T-helper 1 cell treated with Interleukin-12 subunit alpha and Interleukin-12 subunit beta and Interleukin-4 antibody, amounts not matched to agents 30 μg/mL and 1 μg/mL, for 36 hours (primary cell): Measurements from ENCODE around the gene KLHDC8A.

ENCODE experiments used
- H3K27ac Mint-ChIP-seq: one replicate; pipeline ENCODE4 v1.8.0; 2021; ENCODE audit warnings: mild to moderate bottlenecking, mixed read lengths
- H3K27me3 Mint-ChIP-seq: one replicate; pipeline ENCODE4 v1.8.0; 2021; ENCODE audit warnings: low read depth, mixed read lengths
- H3K36me3 Mint-ChIP-seq: one replicate; pipeline ENCODE4 v1.8.0; 2021; ENCODE audit warnings: low read depth, mixed read lengths
- H3K4me1 Mint-ChIP-seq: one replicate; pipeline ENCODE4 v1.8.0; 2021; ENCODE audit warnings: low read depth, mixed read lengths
- H3K4me3 Mint-ChIP-seq: one replicate; pipeline ENCODE4 v1.8.0; 2021; ENCODE audit warnings: mild to moderate bottlenecking, moderate library complexity, mixed read lengths
- H3K9me3 Mint-ChIP-seq: one replicate; pipeline ENCODE4 v1.8.0; 2021; ENCODE audit warnings: mixed read lengths

KLHDC8A gene

DNA sequence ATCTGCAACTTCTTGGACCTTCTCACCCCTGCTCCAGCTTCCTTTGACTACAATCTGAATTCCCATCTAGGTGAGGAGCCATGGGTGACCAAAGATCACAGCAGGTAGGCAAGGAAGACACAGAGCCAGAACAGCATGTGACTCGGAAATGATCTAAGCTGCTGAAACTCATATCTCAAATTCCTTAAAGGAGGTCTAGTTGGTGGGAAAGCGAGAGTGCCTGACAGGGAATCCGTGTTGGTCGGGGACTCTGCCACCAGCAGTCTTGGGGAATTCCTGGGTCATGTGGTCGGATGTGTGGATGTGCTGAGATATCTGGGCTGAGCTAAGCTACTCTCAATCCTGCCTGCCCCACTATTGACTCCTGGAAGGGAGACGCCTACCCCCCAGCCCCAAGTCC is 31.9 kb downstream of the KLHDC8A start:
- H3K27ac Mint-ChIP-seq, result no peak overlapping the region
- H3K9me3 Mint-ChIP-seq, result no peaks in the 10 kb centered on the region
- H3K27me3 Mint-ChIP-seq, result peaks cover 23% of the 10 kb centered on the region
- H3K36me3 Mint-ChIP-seq, result peaks cover 8% of the 10 kb centered on the region
- H3K4me1 Mint-ChIP-seq, result peaks cover 32% of the 10 kb centered on the region
- H3K4me3 Mint-ChIP-seq, result no peak overlapping the region

DNA sequence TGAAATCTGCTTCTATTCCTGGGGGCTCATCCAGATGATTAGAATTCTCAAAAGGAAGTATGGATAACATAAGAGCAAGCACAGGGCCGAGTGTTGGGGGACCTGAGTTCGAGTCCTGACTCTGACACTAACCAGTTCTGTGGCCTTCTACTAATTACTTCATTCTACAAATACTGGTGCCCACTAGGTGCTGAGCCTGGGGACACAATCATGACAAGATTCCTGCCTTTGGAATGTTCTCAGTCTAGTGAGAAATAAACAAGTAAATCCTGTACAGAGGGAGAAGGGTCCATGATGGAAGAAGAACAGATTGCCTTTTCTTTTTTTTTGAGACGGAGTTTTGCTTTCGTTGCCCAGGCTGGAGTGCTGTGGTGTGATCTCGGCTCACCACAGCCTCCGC is 32.9 kb downstream of the KLHDC8A start:
- no peak overlapping the region for H3K27ac Mint-ChIP-seq
- H3K4me3 Mint-ChIP-seq, result no peak overlapping the region
- peaks cover 14% of the 10 kb centered on the region for H3K36me3 Mint-ChIP-seq
- no peaks in the 10 kb centered on the region for H3K9me3 Mint-ChIP-seq
- peaks cover 15% of the 10 kb centered on the region for H3K27me3 Mint-ChIP-seq
- peaks cover 40% of the 10 kb centered on the region for H3K4me1 Mint-ChIP-seq

DNA sequence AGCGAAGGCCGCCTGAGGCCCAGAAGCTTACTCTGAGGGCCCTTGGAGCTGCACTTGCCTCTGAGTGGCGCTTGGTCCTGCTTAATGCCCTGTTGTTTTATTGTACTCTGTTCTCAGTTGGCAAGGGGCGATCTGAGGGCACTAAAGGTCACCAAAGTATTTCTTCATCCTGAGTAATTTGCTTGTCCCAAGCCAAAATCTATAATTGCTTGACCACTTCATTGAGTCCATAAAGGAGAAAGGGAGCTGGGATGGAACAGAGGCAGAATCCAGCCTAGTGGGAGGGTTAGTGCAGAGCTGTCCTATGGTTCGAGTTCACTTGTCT is 34.8 kb downstream of the KLHDC8A start:
- H3K9me3 Mint-ChIP-seq, result no peaks in the 10 kb centered on the region
- H3K4me3 Mint-ChIP-seq, result peak overlapping the region; percentile 93
- H3K4me1 Mint-ChIP-seq, result peaks cover 58% of the 10 kb centered on the region
- peaks cover 11% of the 10 kb centered on the region for H3K27me3 Mint-ChIP-seq
- no peak overlapping the region for H3K27ac Mint-ChIP-seq
- peaks cover 17% of the 10 kb centered on the region for H3K36me3 Mint-ChIP-seq

DNA sequence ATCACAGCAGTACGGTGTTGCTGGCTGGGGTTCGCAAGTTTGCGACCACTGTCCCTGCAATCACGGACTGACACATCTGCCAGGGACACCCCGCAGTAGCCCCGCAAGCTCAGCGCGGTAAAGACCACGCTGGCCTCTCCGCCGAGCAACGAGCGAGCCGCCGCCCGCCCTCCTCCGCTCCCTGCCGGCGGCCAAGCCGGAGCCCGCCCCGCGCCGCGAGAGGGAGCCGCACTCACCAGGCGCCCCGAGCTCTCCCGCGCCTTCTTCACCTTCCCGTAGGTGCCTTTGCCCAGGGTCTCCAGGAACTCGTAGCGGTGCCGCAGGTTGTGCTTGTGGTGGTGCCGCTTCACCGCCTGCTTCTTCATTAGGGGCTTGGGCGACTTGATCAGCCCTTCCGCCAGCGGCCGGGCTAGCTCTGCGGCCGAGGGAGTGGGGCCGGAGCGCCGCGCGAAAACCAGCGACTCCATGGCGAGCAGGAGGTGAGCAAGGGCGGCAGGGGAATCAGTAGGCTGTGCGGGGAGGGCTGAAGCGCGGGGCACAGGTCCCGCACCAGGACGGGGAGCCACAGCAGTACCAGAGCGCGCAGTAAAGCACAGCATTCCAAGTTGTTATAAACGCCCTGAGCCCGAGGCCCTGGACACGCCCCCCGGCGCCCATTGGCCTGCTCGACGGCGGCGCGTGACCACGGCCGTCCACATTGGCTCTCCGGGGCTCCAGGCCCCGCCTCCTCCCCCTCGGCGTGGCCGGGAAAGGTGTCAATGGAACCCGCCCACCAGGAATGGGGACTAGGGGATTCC is 35.4 kb downstream of the KLHDC8A start, which contains the start of gene NUAK2:
Gene NUAK2, minus strand, starts transcription at position 584 of the 797 bp plus-strand sequence. Its CDS starts 117 bp downstream, at position 467.
- Mint-ChIP-seq H3K27me3 (peaks cover 5% of the 10 kb centered on the region), H3K36me3 (peaks cover 17% of the 10 kb centered on the region), H3K9me3 (no peaks in the 10 kb centered on the region), H3K4me3 (peak within 1 kb of the TSS; percentile 93), H3K27ac (peak within 1 kb of the TSS; percentile 83), H3K4me1 (peaks cover 63% of the 10 kb centered on the region)

DNA sequence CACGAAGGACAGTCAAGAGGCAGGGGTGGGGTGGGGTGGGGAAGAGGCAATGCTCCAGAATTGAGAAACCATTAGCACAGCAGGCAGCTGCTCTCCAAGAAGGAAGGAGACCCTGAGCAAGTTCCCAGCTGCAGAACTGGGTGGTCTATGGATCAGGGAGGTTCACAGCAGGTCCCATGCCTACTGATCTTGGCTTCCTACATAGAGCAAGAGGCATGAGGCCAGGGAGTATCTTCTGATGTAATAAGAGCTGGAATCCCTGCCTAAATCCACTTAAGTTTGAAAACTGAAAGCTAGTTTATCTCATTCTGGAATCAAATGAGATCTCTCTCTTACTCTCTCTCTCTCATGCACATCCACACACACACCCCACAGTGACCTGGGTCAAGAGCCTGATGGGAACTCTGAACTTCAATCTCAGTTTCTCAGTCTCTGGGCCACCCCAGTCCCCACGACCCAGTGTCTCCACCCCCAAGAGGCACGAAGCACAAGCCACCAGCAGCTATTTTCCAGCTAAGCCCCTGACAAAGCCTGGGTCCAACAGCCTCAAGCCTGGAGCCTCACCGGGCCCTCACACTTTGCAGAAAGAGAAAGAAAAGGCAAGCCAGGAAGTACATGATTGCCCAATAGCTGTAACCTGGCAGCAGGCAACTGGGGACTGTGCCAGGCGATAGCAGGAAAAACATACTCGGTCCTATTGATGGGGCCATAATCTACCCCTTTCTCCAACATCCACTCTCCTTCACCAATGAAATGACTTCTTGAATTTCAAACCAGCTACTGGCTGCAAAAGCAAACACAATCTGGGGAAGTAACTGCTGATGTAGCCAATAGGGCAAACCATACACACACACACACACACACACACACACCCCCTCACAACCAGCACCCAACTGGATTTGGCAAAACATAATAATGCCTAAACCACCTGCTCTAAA is 37.4 kb downstream of the KLHDC8A start:
- H3K4me3 Mint-ChIP-seq, result peak overlapping the region; percentile 93
- peak overlapping the region; percentile 46 for H3K27ac Mint-ChIP-seq
- peaks cover 17% of the 10 kb centered on the region for H3K36me3 Mint-ChIP-seq
- H3K27me3 Mint-ChIP-seq, result no peaks in the 10 kb centered on the region
- no peaks in the 10 kb centered on the region for H3K9me3 Mint-ChIP-seq
- peaks cover 68% of the 10 kb centered on the region for H3K4me1 Mint-ChIP-seq

DNA sequence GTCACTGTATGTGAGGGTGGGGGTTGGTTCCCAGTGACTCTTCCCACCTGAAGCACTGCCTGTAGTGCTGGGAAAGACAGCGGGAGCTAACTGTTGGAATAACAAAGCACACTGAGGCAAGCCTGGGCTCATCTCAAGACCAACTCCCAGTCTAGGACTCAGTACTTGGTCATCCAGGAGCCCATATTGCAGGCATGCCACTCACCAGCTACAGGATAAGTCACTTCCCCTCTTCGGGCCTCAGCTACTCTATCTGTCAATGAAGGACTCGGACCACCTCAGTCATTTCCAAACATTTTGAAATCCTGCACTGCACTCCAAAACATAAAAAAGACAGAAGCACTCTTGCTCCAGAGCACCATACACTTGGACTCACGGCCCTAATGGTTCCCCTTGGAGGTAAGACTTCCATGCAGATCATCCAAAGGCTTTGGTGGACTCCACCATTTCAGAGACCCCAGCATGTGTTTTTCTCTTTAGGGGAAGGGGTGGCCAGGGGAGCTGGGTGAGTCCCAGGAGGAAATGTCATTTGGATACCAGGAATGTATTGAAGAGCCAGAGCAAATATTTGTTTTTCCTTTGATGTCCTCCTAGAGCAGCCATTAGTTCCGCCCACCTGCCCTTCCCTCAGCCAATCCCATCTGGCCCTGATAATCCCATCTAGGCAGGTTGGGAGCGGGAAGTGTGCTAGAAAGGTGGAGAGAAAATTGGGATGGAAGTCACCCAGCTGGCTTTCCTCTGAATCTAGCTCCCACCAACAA is 38.3 kb downstream of the KLHDC8A start:
- Mint-ChIP-seq H3K9me3 (no peaks in the 10 kb centered on the region), H3K4me3 (peak overlapping the region; percentile 78), H3K36me3 (peaks cover 19% of the 10 kb centered on the region), H3K4me1 (peaks cover 72% of the 10 kb centered on the region), H3K27ac (no peak overlapping the region), H3K27me3 (no peaks in the 10 kb centered on the region)

DNA sequence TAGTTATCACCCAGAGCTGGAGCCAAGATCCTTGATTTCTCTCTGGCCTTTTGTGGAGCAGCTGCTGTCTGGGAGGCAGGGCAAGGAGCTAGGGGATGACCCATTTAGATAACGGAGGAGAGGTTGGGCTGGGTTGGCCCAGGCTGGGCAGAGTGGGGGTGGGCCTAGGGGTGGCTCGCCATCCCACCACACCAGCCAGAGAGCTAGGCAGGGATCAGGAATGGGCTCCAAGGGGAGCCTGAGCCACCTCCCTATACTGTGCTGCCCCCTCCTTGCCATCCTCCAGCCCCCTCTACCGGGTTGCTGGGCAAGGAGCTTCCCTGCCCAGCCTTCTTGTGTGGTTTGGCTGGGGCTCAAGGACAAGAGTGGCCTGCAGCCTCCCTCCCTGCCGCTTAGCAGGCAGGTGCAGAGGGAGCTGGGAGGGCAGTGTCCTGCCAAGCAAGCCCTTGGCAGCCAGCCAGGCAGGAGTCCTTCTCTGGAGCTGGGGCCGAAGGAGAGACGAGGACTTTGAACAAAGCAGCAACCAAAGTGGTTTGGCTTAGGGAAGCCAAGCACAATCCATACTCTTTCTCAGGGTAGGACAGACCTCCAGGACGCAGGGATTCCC is 39.3 kb downstream of the KLHDC8A start:
- H3K27ac Mint-ChIP-seq, result peak overlapping the region; percentile 42
- peaks cover 21% of the 10 kb centered on the region for H3K36me3 Mint-ChIP-seq
- no peaks in the 10 kb centered on the region for H3K9me3 Mint-ChIP-seq
- no peaks in the 10 kb centered on the region for H3K27me3 Mint-ChIP-seq
- H3K4me3 Mint-ChIP-seq, result peak overlapping the region; percentile 62
- peaks cover 78% of the 10 kb centered on the region for H3K4me1 Mint-ChIP-seq

DNA sequence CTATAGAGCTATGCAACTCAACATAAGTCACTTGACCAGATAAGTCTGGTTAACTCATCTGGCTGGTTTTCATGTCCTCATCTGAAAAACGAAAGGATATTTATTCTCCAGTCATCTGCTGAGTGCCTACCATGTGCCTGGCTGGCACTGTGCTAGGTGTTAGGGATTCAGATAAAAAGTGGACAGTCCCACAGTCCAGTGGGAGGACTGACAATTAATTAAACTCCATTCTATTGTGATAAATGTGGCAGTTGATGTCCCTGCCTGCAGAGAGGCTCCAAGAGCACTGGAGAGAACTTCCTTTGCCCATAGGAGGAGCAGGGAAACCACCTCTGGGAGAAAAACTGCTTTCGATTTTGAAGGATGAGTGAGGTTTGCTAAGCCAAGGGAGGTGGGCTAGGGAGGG is 40.6 kb downstream of the KLHDC8A start:
- peaks cover 86% of the 10 kb centered on the region for H3K4me1 Mint-ChIP-seq
- peak overlapping the region; percentile 43 for H3K4me3 Mint-ChIP-seq
- peak overlapping the region; percentile 49 for H3K27ac Mint-ChIP-seq
- H3K27me3 Mint-ChIP-seq, result no peaks in the 10 kb centered on the region
- peaks cover 32% of the 10 kb centered on the region for H3K36me3 Mint-ChIP-seq
- H3K9me3 Mint-ChIP-seq, result no peaks in the 10 kb centered on the region

DNA sequence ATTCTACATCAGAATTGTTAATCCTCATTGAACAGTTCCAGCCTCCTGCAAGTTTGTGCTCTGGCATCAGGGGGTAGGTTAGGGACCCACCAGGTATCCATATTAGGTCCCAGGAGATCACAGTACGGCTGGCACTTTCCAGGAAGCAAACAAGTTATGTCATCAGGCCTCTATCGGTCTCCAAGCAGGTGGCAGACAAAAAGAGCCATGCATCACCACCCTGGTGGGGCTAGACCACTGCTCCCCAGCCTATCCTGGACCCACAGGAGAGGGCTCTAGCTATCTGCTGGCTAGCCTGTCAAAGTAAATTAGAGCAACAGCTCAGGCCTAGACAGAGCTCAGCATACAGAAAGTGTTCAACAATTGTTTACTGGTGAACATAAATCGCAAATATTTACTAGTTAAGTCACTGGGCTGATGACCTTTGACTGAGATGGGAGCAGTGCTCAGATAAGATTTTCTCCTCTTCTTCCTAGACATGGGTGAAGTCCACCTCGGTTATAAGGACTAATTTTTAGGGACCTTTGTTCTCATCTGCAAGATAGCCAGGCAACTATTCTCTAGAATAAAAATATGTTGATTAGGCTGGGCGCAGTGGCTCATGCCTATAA is 41.6 kb downstream of the KLHDC8A start:
- Mint-ChIP-seq H3K36me3 (peaks cover 36% of the 10 kb centered on the region), H3K9me3 (no peaks in the 10 kb centered on the region), H3K27ac (peak overlapping the region; percentile 95), H3K4me1 (peaks cover 88% of the 10 kb centered on the region), H3K4me3 (peak overlapping the region; percentile 87), H3K27me3 (no peaks in the 10 kb centered on the region)

DNA sequence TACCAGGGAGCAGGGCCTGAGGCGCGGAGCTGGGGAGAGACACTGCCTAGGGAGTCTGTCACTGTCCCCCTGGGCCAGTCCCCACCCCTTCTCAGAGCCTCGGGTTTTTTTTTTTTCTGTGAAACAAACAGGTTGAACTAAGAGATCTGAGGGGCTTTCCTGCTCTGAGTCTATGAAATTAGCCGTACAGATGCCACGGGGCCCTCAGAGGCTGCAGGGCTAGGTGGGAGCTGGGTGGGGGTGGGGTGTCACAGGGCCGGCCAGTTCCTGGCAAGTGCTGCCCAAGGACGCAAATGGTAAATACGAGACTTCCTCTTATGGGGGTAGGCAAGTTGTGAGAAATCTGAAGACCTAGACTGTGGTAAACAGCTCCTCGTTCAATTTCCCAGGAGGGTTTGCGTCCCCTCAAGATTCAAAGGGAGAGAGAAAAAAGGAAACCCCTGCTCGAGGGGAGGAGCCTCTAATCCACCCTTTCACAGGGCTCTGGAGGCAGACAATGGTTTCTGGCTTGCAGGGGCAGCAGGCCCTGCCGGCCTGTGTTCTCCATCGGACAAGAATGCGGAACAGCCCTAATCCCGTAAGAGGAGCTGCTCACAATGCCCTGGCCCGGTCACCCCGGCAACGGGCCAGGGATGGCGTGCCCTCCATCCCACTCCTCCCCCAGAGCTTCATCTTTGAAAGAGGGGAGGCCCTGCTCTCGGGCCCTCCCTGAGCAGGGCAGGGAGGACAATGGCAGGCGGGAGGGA is 43.0 kb downstream of the KLHDC8A start:
- Mint-ChIP-seq H3K27me3 (no peaks in the 10 kb centered on the region), H3K27ac (peak overlapping the region; percentile 95), H3K9me3 (no peaks in the 10 kb centered on the region), H3K4me3 (peak overlapping the region; percentile 87), H3K4me1 (peaks cover 82% of the 10 kb centered on the region), H3K36me3 (peaks cover 35% of the 10 kb centered on the region)

DNA sequence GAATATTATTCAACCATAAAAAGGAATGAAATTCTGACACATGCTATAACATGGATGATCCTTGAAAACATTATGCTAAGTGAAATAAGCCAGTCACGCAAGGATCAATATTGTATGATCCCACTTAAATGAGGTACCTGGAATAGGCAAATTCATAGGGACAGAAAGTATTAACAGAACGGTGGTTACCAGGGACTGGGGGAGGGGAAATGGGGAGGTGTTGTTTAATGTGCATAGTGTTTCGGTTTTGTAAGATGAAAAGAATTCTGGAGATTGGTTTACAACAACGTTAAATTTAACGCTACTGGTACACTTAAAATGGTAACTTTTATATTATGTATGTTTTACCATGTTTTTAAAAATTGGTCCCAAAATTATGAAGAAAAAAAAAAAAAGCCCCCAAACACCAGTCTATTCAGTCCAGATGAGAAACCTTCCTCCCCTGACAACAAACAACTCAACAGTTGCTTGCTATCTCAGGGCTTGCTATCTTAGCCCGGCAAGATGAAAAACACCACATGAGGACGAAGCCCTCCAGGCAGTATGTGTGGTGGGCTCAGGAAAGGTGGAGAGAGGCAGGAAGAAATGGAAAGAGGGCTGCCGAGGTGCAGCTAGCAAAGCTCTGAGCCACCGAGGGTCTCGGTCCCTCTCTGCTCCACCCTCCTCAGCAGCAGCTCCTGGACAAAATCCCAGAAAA is 43.7 kb downstream of the KLHDC8A start:
- peaks cover 76% of the 10 kb centered on the region for H3K4me1 Mint-ChIP-seq
- no peaks in the 10 kb centered on the region for H3K27me3 Mint-ChIP-seq
- peak overlapping the region; percentile 95 for H3K27ac Mint-ChIP-seq
- no peaks in the 10 kb centered on the region for H3K9me3 Mint-ChIP-seq
- H3K36me3 Mint-ChIP-seq, result peaks cover 42% of the 10 kb centered on the region
- peak overlapping the region; percentile 87 for H3K4me3 Mint-ChIP-seq

DNA sequence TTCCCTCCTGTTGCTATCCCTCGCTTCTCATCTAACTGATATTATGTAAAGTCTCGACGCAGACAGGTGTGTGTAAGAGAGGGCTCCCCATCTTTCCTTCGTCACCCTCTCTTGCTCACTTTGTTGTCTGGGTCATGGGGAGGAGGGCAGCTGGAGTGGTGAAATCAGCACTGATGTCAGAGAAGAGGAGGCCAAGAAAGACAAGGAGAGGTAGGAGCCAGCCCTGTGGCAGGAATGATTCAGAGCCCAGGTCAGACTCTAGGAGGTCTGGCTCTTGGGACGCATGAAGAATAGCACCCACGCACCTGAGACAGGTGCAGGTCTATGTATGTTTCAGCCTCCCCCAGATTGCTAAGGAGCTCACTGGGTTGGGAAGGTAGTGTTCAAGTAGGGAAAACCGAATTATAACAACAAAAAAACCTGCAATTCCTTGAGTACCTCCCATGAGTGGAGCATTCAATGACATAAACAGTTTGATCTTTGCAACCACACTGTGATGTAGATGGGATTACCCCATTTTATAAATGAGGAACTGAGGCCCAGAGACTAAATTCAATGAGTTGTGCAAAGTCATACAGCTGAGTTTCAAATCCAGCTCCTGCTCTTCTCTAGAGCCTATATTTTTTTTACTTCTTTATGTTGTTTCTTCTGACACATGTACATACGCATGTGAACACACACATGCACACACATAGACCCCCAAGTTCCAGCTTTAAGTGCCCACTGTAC is 45.6 kb downstream of the KLHDC8A start:
- no peaks in the 10 kb centered on the region for H3K27me3 Mint-ChIP-seq
- no peak overlapping the region for H3K4me3 Mint-ChIP-seq
- no peaks in the 10 kb centered on the region for H3K9me3 Mint-ChIP-seq
- peaks cover 60% of the 10 kb centered on the region for H3K4me1 Mint-ChIP-seq
- peak overlapping the region; percentile 55 for H3K27ac Mint-ChIP-seq
- H3K36me3 Mint-ChIP-seq, result peaks cover 56% of the 10 kb centered on the region
